Kidney epithelial cell (primary cell): Measurements from ENCODE around the gene ALOX15. TPM values are rescaled to one million over a fixed set of nuclear protein-coding genes. Genes with fewer than 3 reads are reported as not detected.
"Not testable (repeated sequence)": the region's sequence is repeated elsewhere in the genome, so short reads cannot be mapped to it uniquely, and the experiment has no call there.

Experiments used
- DNase-seq: peaks from one replicate; pipeline ENCODE4 v3.0.0-alpha.2; 2010; ENCODE audit warnings: low read depth
- H3K27me3 ChIP-seq: 2 replicates; pipeline ENCODE4 v1.6.0; 2011; ENCODE audit warnings: low read length; ENCODE audit not compliant: control insufficient read depth, insufficient read depth
- H3K36me3 ChIP-seq: 2 replicates; pipeline ENCODE4 v1.5.1; 2011; ENCODE audit warnings: low read length; ENCODE audit not compliant: control insufficient read depth, insufficient read depth
- H3K4me3 ChIP-seq: 2 replicates; pipeline ENCODE4 v1.5.1; 2011; ENCODE audit warnings: low read depth, mild to moderate bottlenecking, control low read depth, low read length
- CTCF ChIP-seq: IDR thresholded peaks from 2 replicates; pipeline ENCODE4 v1.5.1; 2011; ENCODE audit warnings: mild to moderate bottlenecking, moderate library complexity, low read length, control low read depth, inconsistent platforms; ENCODE audit not compliant: insufficient read depth, poor library complexity, severe bottlenecking
- total RNA-seq: library from RNA; depleted of rRNA; stranded (reverse); fragments of >200 nt; gene quantifications from 2 replicates; pipeline ENCODE4 v1.2.3, GENCODE V29; 2015

The ALOX15 gene
- total RNA-seq, 1 donor from 2014 or later = not detected

- Histone ChIP-seq H3K4me3 (no peak overlapping the region), H3K36me3 (no peaks in the 10 kb centered on the region), H3K27me3 (peaks cover 11% of the 10 kb centered on the region)
- DNase-seq = no peak
- no peak for TF ChIP-seq CTCF
These were observed 10.0 kb downstream of the ALOX15 start for GRCh38 chr17:4631431-4631830.

GRCh38 chr17:4626734-4627256 lies 14.7 kb downstream of the ALOX15 start:
- no peak for DNase-seq
- no peak for TF ChIP-seq CTCF
- no peak overlapping the region for H3K4me3 ChIP-seq
- H3K36me3 ChIP-seq = no peaks in the 10 kb centered on the region
- H3K27me3 ChIP-seq = peaks cover 5% of the 10 kb centered on the region

GRCh38 chr17:4625181-4625617 lies 16.3 kb downstream of the ALOX15 start:
- no peak for DNase-seq
- no peak for TF ChIP-seq CTCF
- Histone ChIP-seq H3K4me3 (no peak overlapping the region), H3K27me3 (peaks cover 8% of the 10 kb centered on the region), H3K36me3 (no peaks in the 10 kb centered on the region)

- not testable (repeated sequence) for H3K4me3 ChIP-seq, H3K27me3 ChIP-seq, H3K36me3 ChIP-seq, DNase-seq
These were observed 17.0 kb downstream of the ALOX15 start for GRCh38 chr17:4624451-4624911.

- no peak for DNase-seq
- no peak overlapping the region for H3K4me3 ChIP-seq
- H3K27me3 ChIP-seq = peaks cover 8% of the 10 kb centered on the region
- no peak for TF ChIP-seq CTCF
- no peaks in the 10 kb centered on the region for H3K36me3 ChIP-seq
These were observed 18.2 kb downstream of the ALOX15 start for GRCh38 chr17:4623249-4623648.

GRCh38 chr17:4622375-4622774 lies 19.1 kb downstream of the ALOX15 start:
- H3K36me3 ChIP-seq = no peaks in the 10 kb centered on the region
- DNase-seq = no peak
- peaks cover 16% of the 10 kb centered on the region for H3K27me3 ChIP-seq
- no peak for TF ChIP-seq CTCF
- no peak overlapping the region for H3K4me3 ChIP-seq
